Neural progenitor cell (in vitro differentiated cells): ENCODE measurements around the gene NBEA.

Source experiments
- EZH2 ChIP-seq: fragments of 200-600 bp; sonication (generic); IDR thresholded peaks from 2 replicates; pipeline ENCODE4 v1.6.1; 2017; ENCODE audit warnings: antibody characterized with exemption, mild to moderate bottlenecking, moderate library complexity
- TF ChIP-seq, protein P1 (sequence below): fragments of 200-600 bp; sonication (generic); IDR thresholded peaks from 2 replicates; pipeline ENCODE4 v1.5.1; 2017; ENCODE audit warnings: antibody characterized with exemption, mild to moderate bottlenecking

DNA sequence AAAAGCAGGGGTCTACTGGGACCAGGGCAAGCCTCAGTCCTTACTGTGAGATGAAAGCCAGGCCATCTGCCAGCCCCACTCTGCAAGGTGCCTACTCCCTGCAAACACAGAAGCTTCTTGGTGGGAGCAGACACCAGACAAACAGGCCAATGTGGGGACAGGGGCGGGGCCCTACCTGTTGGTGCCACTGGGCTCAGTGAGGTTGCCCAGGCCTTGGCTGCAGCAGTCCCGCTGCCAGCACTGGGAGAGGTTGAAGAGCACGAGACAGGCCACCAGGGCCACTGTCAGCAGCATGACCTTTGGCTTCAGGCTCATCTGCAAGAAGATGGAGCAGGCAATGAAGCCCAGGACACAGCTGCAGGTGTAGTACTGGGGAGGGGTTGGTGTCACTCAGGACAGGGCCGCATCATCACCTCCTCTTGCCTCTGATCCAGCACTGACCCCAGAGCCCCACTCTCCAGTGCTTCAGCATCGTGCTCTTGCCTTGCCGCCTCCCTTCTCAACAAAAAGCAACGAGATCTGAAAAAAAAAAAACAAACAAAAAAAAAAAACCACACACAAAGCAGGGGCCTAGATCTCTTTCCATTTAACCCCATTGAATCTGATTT lies 72.6 kb downstream of the NBEA start:
- TF ChIP-seq, protein P1, sequence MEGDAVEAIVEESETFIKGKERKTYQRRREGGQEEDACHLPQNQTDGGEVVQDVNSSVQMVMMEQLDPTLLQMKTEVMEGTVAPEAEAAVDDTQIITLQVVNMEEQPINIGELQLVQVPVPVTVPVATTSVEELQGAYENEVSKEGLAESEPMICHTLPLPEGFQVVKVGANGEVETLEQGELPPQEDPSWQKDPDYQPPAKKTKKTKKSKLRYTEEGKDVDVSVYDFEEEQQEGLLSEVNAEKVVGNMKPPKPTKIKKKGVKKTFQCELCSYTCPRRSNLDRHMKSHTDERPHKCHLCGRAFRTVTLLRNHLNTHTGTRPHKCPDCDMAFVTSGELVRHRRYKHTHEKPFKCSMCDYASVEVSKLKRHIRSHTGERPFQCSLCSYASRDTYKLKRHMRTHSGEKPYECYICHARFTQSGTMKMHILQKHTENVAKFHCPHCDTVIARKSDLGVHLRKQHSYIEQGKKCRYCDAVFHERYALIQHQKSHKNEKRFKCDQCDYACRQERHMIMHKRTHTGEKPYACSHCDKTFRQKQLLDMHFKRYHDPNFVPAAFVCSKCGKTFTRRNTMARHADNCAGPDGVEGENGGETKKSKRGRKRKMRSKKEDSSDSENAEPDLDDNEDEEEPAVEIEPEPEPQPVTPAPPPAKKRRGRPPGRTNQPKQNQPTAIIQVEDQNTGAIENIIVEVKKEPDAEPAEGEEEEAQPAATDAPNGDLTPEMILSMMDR = no peak
- no peak for TF ChIP-seq EZH2
